Upper lobe of right lung (tissue), 1 donor: ENCODE results near the gene HIC1. TPM values are rescaled to one million over a fixed set of nuclear protein-coding genes. Genes with fewer than 3 reads are reported as not detected.
A peak's percentile ranks its signal among the peaks of the same experiment; 100 is the strongest.

Experiments
- ATAC-seq: fragments of 200-7000 bp; cut with Tn5 transposase; one replicate; pipeline ENCODE4 v1.9.1; 2020; ENCODE audit warnings: mild to moderate bottlenecking, moderate library complexity
- DNase-seq: peaks from one replicate; pipeline ENCODE4 v3.0.0-alpha.2; 2020
- H3K27ac ChIP-seq: fragments of 200-600 bp; one replicate; pipeline ENCODE4 v1.8.0; 2022
- H3K27me3 ChIP-seq: fragments of 200-600 bp; one replicate; pipeline ENCODE4 v1.8.0; 2022; ENCODE audit warnings: mild to moderate bottlenecking
- H3K36me3 ChIP-seq: fragments of 200-600 bp; one replicate; pipeline ENCODE4 v1.8.0; 2022
- H3K4me1 ChIP-seq: fragments of 200-600 bp; one replicate; pipeline ENCODE4 v1.8.0; 2022
- H3K4me3 ChIP-seq: fragments of 200-600 bp; one replicate; pipeline ENCODE4 v1.8.0; 2022; ENCODE audit warnings: mild to moderate bottlenecking
- H3K9me3 ChIP-seq: fragments of 200-600 bp; one replicate; pipeline ENCODE4 v1.8.0; 2022
- intact Hi-C: fragments of 100-400 bp; cut with DNase I; formaldehyde crosslinking; loops from one replicate; pipeline ENCODE4 v1.11.0; 2022
- total RNA-seq: library from RNA; stranded (reverse); fragmentation: NEBNext Ultra II Directional; extraction: Animal tissue kit (Norgen Biotek cat#: 25700); gene quantifications from one replicate; pipeline ENCODE4 v1.2.1, GENCODE V29; 2021
- TF ChIP-seq, protein P1 (sequence below): fragments of 200-600 bp; IDR thresholded peaks from one replicate; pipeline ENCODE4 v1.8.0; 2022; ENCODE audit warnings: antibody characterized with exemption
- donor health status: DM: no; HTN: yes; CAD: no; lungs with severe emphysema.

HIC1 gene
- total RNA-seq, 1 donor from 2014 or later: 20.8 TPM

DNA sequence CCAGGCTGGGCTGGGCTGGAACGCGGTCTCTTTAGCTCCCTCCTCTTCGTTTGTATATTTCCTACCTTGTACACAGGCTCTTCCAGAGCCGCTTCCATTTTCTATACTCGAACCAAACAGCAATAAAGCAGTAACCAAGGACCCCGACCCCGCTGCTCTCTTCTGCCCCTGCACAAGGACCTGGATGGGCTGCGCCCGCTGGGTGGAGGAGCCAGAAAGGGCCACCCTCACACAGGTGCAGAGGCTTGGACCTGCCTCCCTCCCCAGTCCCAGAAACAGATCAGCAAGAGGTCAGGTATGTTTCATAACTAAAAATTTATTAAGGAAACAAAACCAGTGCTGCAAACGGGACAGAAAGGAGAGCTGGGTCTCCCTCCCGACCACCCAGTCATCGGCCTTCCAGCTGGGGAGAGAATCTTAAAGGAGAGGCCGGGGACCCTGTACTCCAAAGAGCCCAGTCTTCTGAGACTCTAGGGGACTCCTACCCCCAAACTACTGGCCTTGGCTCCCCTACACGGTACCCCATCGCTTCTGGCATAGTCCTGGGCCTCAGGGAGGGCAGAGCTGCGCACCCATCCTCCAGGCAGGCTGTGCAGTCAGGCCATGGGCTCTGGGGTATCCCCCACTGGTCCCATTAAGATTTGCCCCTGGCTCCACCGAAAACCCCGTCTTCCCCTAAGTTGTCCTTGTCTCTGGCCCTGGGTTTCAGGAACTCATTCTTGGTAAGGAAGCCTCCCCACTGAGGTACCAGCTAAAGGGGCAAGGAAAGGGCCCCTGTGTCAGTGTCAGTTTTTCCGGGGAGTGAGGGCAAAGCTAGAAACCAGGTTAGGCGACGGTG, 4.9 kb downstream of the HIC1 start:
- no peaks in the 10 kb centered on the region for H3K9me3 ChIP-seq
- H3K27ac ChIP-seq: peak overlapping the region; percentile 72
- no peak for ATAC-seq
- H3K4me1 ChIP-seq: peaks cover 63% of the 10 kb centered on the region
- DNase-seq: no peak
- H3K36me3 ChIP-seq: peaks cover 21% of the 10 kb centered on the region
- no peaks in the 10 kb centered on the region for H3K27me3 ChIP-seq
- peak overlapping the region; percentile 21 for H3K4me3 ChIP-seq
- intact Hi-C loops: no loop called here
- TF ChIP-seq, protein P1, sequence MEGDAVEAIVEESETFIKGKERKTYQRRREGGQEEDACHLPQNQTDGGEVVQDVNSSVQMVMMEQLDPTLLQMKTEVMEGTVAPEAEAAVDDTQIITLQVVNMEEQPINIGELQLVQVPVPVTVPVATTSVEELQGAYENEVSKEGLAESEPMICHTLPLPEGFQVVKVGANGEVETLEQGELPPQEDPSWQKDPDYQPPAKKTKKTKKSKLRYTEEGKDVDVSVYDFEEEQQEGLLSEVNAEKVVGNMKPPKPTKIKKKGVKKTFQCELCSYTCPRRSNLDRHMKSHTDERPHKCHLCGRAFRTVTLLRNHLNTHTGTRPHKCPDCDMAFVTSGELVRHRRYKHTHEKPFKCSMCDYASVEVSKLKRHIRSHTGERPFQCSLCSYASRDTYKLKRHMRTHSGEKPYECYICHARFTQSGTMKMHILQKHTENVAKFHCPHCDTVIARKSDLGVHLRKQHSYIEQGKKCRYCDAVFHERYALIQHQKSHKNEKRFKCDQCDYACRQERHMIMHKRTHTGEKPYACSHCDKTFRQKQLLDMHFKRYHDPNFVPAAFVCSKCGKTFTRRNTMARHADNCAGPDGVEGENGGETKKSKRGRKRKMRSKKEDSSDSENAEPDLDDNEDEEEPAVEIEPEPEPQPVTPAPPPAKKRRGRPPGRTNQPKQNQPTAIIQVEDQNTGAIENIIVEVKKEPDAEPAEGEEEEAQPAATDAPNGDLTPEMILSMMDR: no peak

DNA sequence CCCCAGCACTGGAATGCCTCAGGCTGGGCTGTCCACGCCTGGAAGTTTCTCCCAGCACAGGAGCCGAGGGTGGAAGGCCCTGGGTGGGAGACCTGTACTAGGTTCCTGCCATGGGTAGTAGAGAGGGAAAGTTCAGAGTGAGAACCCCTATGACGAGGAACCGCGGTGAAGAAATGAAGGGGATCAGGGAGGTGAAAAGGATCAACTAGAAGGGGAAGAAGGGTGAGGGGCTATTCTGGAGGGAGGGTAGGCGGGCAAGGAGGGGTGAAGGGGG, 5.4 kb downstream of the HIC1 start:
- Histone ChIP-seq H3K27me3 (no peaks in the 10 kb centered on the region), H3K9me3 (no peaks in the 10 kb centered on the region), H3K4me1 (peaks cover 67% of the 10 kb centered on the region), H3K4me3 (no peak overlapping the region), H3K27ac (peak overlapping the region; percentile 72), H3K36me3 (peaks cover 24% of the 10 kb centered on the region)
- DNase-seq (no peak), ATAC-seq (no peak)
- intact Hi-C loops: no loop called here
- TF ChIP-seq, protein P1: no peak

- TF ChIP-seq, protein P1: no peak
- no peak for DNase-seq
- ATAC-seq: no peak
- Histone ChIP-seq H3K4me1 (peaks cover 67% of the 10 kb centered on the region), H3K27me3 (no peaks in the 10 kb centered on the region), H3K9me3 (no peaks in the 10 kb centered on the region), H3K36me3 (peaks cover 24% of the 10 kb centered on the region), H3K4me3 (no peak overlapping the region), H3K27ac (peak overlapping the region; percentile 72)
- intact Hi-C loops: no loop called here
Observed at GRCh38 chr17:2060681-2061440, 6.0 kb downstream of the HIC1 start.

- TF ChIP-seq, protein P1: no peak
- Histone ChIP-seq H3K27me3 (no peaks in the 10 kb centered on the region), H3K9me3 (no peaks in the 10 kb centered on the region), H3K27ac (peak overlapping the region; percentile 69), H3K4me1 (peaks cover 63% of the 10 kb centered on the region), H3K36me3 (peaks cover 24% of the 10 kb centered on the region), H3K4me3 (no peak overlapping the region)
- intact Hi-C loops: no loop called here
- DNase-seq (no peak), ATAC-seq (no peak)
Observed at GRCh38 chr17:2061441-2061958, 6.6 kb downstream of the HIC1 start.

DNA sequence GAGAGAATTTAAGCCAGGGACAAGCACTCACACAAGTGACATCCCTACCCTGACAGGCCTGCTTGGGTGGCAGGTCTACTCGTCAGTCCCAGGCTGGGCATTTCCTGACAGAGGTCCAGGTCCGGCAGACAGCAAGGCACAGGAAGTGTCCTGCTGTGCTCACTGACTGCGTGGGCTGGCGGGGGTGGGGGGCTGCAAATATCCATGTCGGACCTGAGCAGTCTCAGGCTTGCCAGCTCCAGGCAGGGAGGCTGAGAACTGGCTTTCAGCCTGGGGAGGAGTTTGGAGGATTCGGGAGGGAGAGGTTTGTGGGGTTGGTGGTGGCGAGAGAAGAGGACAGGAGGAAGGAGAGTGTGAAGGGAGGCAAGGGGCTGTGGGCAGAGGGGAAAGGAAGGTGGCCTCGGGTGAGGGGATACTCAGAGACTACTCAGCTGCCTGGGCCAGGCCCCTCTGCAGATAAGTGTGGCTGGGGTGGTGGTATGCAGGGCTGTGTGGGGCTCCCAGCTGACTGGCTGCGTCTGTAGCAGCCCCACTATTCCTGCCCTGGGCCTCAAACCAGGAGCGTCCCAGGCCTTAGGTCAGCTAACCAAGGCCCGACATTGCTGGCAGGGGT, 7.8 kb downstream of the HIC1 start:
- no peaks in the 10 kb centered on the region for H3K9me3 ChIP-seq
- no peak for ATAC-seq
- H3K27me3 ChIP-seq: no peaks in the 10 kb centered on the region
- peak overlapping the region; percentile 69 for H3K27ac ChIP-seq
- intact Hi-C loops: no loop called here
- no peak for DNase-seq
- H3K4me1 ChIP-seq: peaks cover 72% of the 10 kb centered on the region
- TF ChIP-seq, protein P1: no peak
- H3K36me3 ChIP-seq: peaks cover 24% of the 10 kb centered on the region
- no peak overlapping the region for H3K4me3 ChIP-seq
